GM23338 (cell line): Measurements from ENCODE around the gene HEATR9. TPM values are rescaled to one million over a fixed set of nuclear protein-coding genes. Genes with fewer than 3 reads are reported as not detected.

Source experiments
- ATAC-seq: fragments of 200-7000 bp; cut with Tn5 transposase; 3 replicates; pipeline ENCODE4 v1.9.1; 2020
- DNase-seq: peaks from one replicate; pipeline ENCODE4 v3.0.0-alpha.2; 2015; ENCODE audit warnings: low spot score
- H2AFZ ChIP-seq: fragments of 200-600 bp; sonication (generic); 2 replicates; pipeline ENCODE4 v1.8.0; 2016; ENCODE audit warnings: antibody characterized with exemption, mild to moderate bottlenecking, moderate library complexity
- H3F3A ChIP-seq: fragments of 200-600 bp; sonication (generic); replicated peaks from 2 replicates; pipeline ENCODE4 v1.8.0; 2017; ENCODE audit warnings: antibody characterized with exemption, mixed run types, low read depth
- H3K27ac ChIP-seq: fragments of 200-600 bp; sonication (generic); 2 replicates; pipeline ENCODE4 v1.6.1; 2016; ENCODE audit warnings: low read depth
- H3K27me3 ChIP-seq: fragments of 200-600 bp; sonication (generic); 2 replicates; pipeline ENCODE4 v1.8.0; 2016; ENCODE audit warnings: mild to moderate bottlenecking, mixed run types, moderate library complexity; ENCODE audit not compliant: insufficient read depth
- H3K36me3 ChIP-seq: fragments of 200-600 bp; sonication (generic); 2 replicates; pipeline ENCODE4 v1.8.0; 2016; ENCODE audit warnings: mild to moderate bottlenecking; ENCODE audit not compliant: insufficient read depth
- H3K4me1 ChIP-seq: fragments of 200-600 bp; sonication (generic); 2 replicates; pipeline ENCODE4 v1.8.0; 2016; ENCODE audit warnings: mild to moderate bottlenecking, moderate library complexity; ENCODE audit not compliant: insufficient read depth
- H3K4me2 ChIP-seq: fragments of 200-600 bp; sonication (generic); 2 replicates; pipeline ENCODE4 v1.7.1; 2017; ENCODE audit warnings: mixed run types
- H3K4me3 ChIP-seq: fragments of 200-600 bp; sonication (generic); 2 replicates; pipeline ENCODE4 v1.6.1; 2016; ENCODE audit warnings: mixed run types
- H3K79me2 ChIP-seq: fragments of 200-600 bp; sonication (generic); replicated peaks from 2 replicates; pipeline ENCODE4 v1.8.0; 2017; ENCODE audit warnings: mild to moderate bottlenecking; ENCODE audit not compliant: insufficient read depth
- H3K9me2 ChIP-seq: fragments of 200-600 bp; sonication (generic); 2 replicates; pipeline ENCODE4 v1.8.0; 2017; ENCODE audit not compliant: insufficient read depth
- H4K20me1 ChIP-seq: fragments of 200-600 bp; sonication (generic); replicated peaks from 2 replicates; pipeline ENCODE4 v1.8.0; 2017; ENCODE audit warnings: mild to moderate bottlenecking; ENCODE audit not compliant: insufficient read depth
- H3K27ac Mint-ChIP-seq: 2 replicates; pipeline ENCODE4 v1.8.0; 2020; ENCODE audit warnings: inconsistent platforms, mild to moderate bottlenecking, moderate library complexity, mixed read lengths
- H3K27me3 Mint-ChIP-seq: 3 replicates; pipeline ENCODE4 v1.8.0; 2022; ENCODE audit warnings: low read depth, mild to moderate bottlenecking, moderate library complexity, mixed read lengths, inconsistent platforms; ENCODE audit not compliant: insufficient read depth, poor library complexity
- H3K36me3 Mint-ChIP-seq: 3 replicates; pipeline ENCODE4 v1.8.0; 2021; ENCODE audit warnings: low read depth, mild to moderate bottlenecking, inconsistent platforms, moderate library complexity, mixed read lengths
- H3K4me1 Mint-ChIP-seq: 3 replicates; pipeline ENCODE4 v1.8.0; 2020; ENCODE audit warnings: mild to moderate bottlenecking, inconsistent platforms, mixed read lengths
- H3K4me3 Mint-ChIP-seq: 3 replicates; pipeline ENCODE4 v1.8.0; 2021; ENCODE audit warnings: moderate library complexity, mild to moderate bottlenecking, inconsistent platforms, mixed read lengths
- H3K9me3 Mint-ChIP-seq: 3 replicates; pipeline ENCODE4 v1.8.0; 2020; ENCODE audit warnings: moderate library complexity, mild to moderate bottlenecking, inconsistent platforms, mixed read lengths
- CREB1 ChIP-seq: fragments of 250-450 bp; sonication (Bioruptor Pico); IDR thresholded peaks from 2 replicates; pipeline ENCODE4 v1.5.0; 2020; ENCODE audit warnings: low read depth, mild to moderate bottlenecking, moderate library complexity
- EZH2 ChIP-seq: fragments of 200-600 bp; sonication (generic); IDR thresholded peaks from one replicate; pipeline ENCODE4 v1.8.0; 2017; ENCODE audit warnings: antibody characterized with exemption, mild to moderate bottlenecking, low read depth; ENCODE audit not compliant: unreplicated experiment
- EZH2phosphoT487 ChIP-seq: fragments of 200-600 bp; sonication (generic); IDR thresholded peaks from one replicate; pipeline ENCODE4 v1.8.1; 2018; ENCODE audit warnings: antibody characterized with exemption; ENCODE audit not compliant: unreplicated experiment
- JUNB ChIP-seq: IDR thresholded peaks from one replicate; pipeline ENCODE4 v1.6.1; 2016; ENCODE audit warnings: antibody characterized with exemption; ENCODE audit not compliant: unreplicated experiment
- NANOG ChIP-seq: IDR thresholded peaks from 2 replicates; pipeline ENCODE4 v1.6.1; 2016; ENCODE audit warnings: antibody characterized with exemption, borderline replicate concordance
- POLR2AphosphoS5 ChIP-seq: IDR thresholded peaks from 2 replicates; pipeline ENCODE4 v1.6.1; 2016; ENCODE audit warnings: antibody characterized with exemption, low read depth
- STAT1 ChIP-seq: IDR thresholded peaks from one replicate; pipeline ENCODE4 v1.6.1; 2016; ENCODE audit warnings: antibody characterized with exemption; ENCODE audit not compliant: unreplicated experiment
- ZNF114 ChIP-seq: fragments of 250-450 bp; sonication (Bioruptor Pico); IDR thresholded peaks from 2 replicates; pipeline ENCODE4 v1.5.0; 2020; ENCODE audit warnings: mild to moderate bottlenecking, moderate library complexity
- ZNF331 ChIP-seq: fragments of 250-450 bp; sonication (Bioruptor Pico); IDR thresholded peaks from 2 replicates; pipeline ENCODE4 v1.5.0; 2020; ENCODE audit warnings: low read depth, mild to moderate bottlenecking, moderate library complexity
- polyA plus RNA-seq: library from polyadenylated mRNA; unstranded; fragments of >200 nt; fragmentation: Nextera tagmentation; extraction: Ambion mirVana; gene quantifications from 2 replicates; pipeline ENCODE4 v1.2.1, GENCODE V29; 2016
- total RNA-seq: library from RNA; depleted of rRNA; stranded (reverse); fragments of >200 nt; shearing (Covaris generic); gene quantifications from 2 replicates; pipeline ENCODE4 v1.2.3, GENCODE V29; 2014
- TF ChIP-seq, protein P1 (sequence below): fragments of 250-450 bp; sonication (Bioruptor Pico); IDR thresholded peaks from 2 replicates; pipeline ENCODE4 v1.5.0; 2020; ENCODE audit warnings: mild to moderate bottlenecking, moderate library complexity
- TF ChIP-seq, protein P2 (sequence below): IDR thresholded peaks from one replicate; pipeline ENCODE4 v1.6.1; 2018; ENCODE audit warnings: antibody characterized with exemption; ENCODE audit not compliant: unreplicated experiment
- TF ChIP-seq, protein P3 (sequence below), 2 experiments: fragments of 200-600 bp in 1 of 2; sonication (generic) in 1 of 2; conservative IDR thresholded peaks; 2 replicates each; pipeline versions ENCODE4 v1.5.1 to v1.6.1; 2016 to 2017; ENCODE audit warnings: antibody characterized with exemption in 2 of 2, low read depth in 2 of 2, mild to moderate bottlenecking in 2 of 2, moderate library complexity in 1 of 2
- TF ChIP-seq, protein P4 (sequence below): IDR thresholded peaks from 2 replicates; pipeline ENCODE4 v1.6.1; 2016; ENCODE audit warnings: antibody characterized with exemption

The HEATR9 gene
- total and polyA plus RNA-seq, 2 experiments from 2014 or later: not detected

DNA sequence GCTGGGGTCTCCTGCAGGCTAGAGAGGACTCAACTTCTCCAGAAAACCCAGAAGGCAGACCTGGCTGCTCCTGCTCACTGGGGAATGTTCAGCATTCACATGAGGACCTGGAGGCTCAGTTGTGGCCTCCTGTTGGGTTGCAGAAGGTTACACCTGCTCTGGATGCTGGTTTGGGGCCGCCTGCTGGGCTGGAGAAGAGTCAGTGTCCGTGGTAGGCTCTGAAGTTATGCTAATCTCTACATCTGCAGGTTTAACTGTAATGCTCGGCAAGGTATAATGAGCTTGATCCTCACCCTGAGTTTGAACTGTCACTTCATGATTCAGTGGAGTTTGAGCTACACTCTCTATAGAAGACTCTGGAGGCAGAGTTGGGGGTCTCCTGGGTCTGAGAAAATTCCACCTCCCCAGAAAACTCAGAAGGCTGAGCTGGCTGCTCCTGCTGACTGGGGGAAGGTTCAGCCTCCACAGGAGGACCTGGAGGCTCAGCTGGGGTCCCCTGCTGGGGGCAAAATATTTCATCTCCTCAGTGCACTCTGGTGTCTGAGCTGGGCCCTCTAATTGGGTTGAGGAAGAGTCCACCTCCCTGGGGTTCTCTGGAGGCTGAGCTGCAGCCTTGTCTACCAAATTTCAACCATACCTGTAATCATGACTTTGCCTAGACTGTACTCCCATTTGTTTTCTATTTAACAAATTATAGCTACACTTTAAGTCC is 38.4 kb upstream of the HEATR9 start:
- H3K27me3 ChIP-seq: no peaks in the 10 kb centered on the region
- H3K9me2 ChIP-seq: peaks cover 4% of the 10 kb centered on the region; the same call in 1 of the 2 replicates
- Mint-ChIP-seq H3K4me1 (no peaks in the 10 kb centered on the region), H3K4me3 (no peak overlapping the region), H3K36me3 (peaks cover 7% of the 10 kb centered on the region; the same call in 1 of the 3 replicates), H3K27ac (no peak overlapping the region), H3K9me3 (peaks cover 32% of the 10 kb centered on the region), H3K27me3 (peaks cover 4% of the 10 kb centered on the region)
- ATAC-seq (no peak), DNase-seq (no peak)
- H3K36me3 ChIP-seq: no peaks in the 10 kb centered on the region; the same call in 1 of the 2 replicates
- H3F3A ChIP-seq: no peaks in the 10 kb centered on the region
- TF ChIP-seq, protein P1, sequence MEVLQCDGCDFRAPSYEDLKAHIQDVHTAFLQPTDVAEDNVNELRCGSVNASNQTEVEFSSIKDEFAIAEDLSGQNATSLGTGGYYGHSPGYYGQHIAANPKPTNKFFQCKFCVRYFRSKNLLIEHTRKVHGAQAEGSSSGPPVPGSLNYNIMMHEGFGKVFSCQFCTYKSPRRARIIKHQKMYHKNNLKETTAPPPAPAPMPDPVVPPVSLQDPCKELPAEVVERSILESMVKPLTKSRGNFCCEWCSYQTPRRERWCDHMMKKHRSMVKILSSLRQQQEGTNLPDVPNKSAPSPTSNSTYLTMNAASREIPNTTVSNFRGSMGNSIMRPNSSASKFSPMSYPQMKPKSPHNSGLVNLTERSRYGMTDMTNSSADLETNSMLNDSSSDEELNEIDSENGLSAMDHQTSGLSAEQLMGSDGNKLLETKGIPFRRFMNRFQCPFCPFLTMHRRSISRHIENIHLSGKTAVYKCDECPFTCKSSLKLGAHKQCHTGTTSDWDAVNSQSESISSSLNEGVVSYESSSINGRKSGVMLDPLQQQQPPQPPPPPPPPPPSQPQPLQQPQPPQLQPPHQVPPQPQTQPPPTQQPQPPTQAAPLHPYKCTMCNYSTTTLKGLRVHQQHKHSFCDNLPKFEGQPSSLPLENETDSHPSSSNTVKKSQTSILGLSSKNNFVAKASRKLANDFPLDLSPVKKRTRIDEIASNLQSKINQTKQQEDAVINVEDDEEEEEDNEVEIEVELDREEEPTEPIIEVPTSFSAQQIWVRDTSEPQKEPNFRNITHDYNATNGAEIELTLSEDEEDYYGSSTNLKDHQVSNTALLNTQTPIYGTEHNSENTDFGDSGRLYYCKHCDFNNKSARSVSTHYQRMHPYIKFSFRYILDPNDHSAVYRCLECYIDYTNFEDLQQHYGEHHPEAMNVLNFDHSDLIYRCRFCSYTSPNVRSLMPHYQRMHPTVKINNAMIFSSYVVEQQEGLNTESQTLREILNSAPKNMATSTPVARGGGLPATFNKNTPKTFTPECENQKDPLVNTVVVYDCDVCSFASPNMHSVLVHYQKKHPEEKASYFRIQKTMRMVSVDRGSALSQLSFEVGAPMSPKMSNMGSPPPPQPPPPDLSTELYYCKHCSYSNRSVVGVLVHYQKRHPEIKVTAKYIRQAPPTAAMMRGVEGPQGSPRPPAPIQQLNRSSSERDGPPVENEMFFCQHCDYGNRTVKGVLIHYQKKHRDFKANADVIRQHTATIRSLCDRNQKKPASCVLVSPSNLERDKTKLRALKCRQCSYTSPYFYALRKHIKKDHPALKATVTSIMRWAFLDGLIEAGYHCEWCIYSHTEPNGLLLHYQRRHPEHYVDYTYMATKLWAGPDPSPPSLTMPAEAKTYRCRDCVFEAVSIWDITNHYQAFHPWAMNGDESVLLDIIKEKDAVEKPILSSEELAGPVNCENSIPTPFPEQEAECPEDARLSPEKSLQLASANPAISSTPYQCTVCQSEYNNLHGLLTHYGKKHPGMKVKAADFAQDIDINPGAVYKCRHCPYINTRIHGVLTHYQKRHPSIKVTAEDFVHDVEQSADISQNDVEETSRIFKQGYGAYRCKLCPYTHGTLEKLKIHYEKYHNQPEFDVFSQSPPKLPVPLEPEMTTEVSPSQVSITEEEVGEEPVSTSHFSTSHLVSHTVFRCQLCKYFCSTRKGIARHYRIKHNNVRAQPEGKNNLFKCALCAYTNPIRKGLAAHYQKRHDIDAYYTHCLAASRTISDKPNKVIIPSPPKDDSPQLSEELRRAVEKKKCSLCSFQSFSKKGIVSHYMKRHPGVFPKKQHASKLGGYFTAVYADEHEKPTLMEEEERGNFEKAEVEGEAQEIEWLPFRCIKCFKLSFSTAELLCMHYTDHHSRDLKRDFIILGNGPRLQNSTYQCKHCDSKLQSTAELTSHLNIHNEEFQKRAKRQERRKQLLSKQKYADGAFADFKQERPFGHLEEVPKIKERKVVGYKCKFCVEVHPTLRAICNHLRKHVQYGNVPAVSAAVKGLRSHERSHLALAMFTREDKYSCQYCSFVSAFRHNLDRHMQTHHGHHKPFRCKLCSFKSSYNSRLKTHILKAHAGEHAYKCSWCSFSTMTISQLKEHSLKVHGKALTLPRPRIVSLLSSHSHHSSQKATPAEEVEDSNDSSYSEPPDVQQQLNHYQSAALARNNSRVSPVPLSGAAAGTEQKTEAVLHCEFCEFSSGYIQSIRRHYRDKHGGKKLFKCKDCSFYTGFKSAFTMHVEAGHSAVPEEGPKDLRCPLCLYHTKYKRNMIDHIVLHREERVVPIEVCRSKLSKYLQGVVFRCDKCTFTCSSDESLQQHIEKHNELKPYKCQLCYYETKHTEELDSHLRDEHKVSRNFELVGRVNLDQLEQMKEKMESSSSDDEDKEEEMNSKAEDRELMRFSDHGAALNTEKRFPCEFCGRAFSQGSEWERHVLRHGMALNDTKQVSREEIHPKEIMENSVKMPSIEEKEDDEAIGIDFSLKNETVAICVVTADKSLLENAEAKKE (CRISPR knock-in tag): no peak
- TF ChIP-seq EZH2 (no peak), CREB1 (CRISPR knock-in tag) (no peak), STAT1 (no peak), ZNF114 (no peak), ZNF331 (CRISPR knock-in tag) (no peak), JUNB (no peak), POLR2AphosphoS5 (no peak), EZH2phosphoT487 (no peak), NANOG (no peak)
- TF ChIP-seq, protein P2, sequence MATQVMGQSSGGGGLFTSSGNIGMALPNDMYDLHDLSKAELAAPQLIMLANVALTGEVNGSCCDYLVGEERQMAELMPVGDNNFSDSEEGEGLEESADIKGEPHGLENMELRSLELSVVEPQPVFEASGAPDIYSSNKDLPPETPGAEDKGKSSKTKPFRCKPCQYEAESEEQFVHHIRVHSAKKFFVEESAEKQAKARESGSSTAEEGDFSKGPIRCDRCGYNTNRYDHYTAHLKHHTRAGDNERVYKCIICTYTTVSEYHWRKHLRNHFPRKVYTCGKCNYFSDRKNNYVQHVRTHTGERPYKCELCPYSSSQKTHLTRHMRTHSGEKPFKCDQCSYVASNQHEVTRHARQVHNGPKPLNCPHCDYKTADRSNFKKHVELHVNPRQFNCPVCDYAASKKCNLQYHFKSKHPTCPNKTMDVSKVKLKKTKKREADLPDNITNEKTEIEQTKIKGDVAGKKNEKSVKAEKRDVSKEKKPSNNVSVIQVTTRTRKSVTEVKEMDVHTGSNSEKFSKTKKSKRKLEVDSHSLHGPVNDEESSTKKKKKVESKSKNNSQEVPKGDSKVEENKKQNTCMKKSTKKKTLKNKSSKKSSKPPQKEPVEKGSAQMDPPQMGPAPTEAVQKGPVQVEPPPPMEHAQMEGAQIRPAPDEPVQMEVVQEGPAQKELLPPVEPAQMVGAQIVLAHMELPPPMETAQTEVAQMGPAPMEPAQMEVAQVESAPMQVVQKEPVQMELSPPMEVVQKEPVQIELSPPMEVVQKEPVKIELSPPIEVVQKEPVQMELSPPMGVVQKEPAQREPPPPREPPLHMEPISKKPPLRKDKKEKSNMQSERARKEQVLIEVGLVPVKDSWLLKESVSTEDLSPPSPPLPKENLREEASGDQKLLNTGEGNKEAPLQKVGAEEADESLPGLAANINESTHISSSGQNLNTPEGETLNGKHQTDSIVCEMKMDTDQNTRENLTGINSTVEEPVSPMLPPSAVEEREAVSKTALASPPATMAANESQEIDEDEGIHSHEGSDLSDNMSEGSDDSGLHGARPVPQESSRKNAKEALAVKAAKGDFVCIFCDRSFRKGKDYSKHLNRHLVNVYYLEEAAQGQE: no peak
- TF ChIP-seq, protein P3, sequence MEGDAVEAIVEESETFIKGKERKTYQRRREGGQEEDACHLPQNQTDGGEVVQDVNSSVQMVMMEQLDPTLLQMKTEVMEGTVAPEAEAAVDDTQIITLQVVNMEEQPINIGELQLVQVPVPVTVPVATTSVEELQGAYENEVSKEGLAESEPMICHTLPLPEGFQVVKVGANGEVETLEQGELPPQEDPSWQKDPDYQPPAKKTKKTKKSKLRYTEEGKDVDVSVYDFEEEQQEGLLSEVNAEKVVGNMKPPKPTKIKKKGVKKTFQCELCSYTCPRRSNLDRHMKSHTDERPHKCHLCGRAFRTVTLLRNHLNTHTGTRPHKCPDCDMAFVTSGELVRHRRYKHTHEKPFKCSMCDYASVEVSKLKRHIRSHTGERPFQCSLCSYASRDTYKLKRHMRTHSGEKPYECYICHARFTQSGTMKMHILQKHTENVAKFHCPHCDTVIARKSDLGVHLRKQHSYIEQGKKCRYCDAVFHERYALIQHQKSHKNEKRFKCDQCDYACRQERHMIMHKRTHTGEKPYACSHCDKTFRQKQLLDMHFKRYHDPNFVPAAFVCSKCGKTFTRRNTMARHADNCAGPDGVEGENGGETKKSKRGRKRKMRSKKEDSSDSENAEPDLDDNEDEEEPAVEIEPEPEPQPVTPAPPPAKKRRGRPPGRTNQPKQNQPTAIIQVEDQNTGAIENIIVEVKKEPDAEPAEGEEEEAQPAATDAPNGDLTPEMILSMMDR (conservative IDR thresholded peaks at IDR 0.05; ENCODE audit: low read depth in 2 of 2): no peak
- TF ChIP-seq, protein P4, sequence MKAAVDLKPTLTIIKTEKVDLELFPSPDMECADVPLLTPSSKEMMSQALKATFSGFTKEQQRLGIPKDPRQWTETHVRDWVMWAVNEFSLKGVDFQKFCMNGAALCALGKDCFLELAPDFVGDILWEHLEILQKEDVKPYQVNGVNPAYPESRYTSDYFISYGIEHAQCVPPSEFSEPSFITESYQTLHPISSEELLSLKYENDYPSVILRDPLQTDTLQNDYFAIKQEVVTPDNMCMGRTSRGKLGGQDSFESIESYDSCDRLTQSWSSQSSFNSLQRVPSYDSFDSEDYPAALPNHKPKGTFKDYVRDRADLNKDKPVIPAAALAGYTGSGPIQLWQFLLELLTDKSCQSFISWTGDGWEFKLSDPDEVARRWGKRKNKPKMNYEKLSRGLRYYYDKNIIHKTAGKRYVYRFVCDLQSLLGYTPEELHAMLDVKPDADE: no peak
- H3K4me3 ChIP-seq: no peak overlapping the region
- no peak overlapping the region for H2AFZ ChIP-seq
- no peaks in the 10 kb centered on the region for H3K79me2 ChIP-seq
- H4K20me1 ChIP-seq: no peaks in the 10 kb centered on the region
- no peaks in the 10 kb centered on the region for H3K4me1 ChIP-seq
- H3K27ac ChIP-seq: no peak overlapping the region
- H3K4me2 ChIP-seq: no peak overlapping the region
